Fibroblast of lung (primary cell): Measurements from ENCODE around the gene KRTAP21-2. TPM values are rescaled to one million over a fixed set of nuclear protein-coding genes. Genes with fewer than 3 reads are reported as not detected.

ENCODE experiments used
- DNase-seq, 2 donors: peaks; one replicate each; pipeline versions ENCODE4 v3.0.0 to v3.0.0-alpha.2; 2010; ENCODE audit warnings: low read depth in 2 of 2
- H2AFZ ChIP-seq: 2 replicates; pipeline ENCODE4 v1.5.1; 2012; ENCODE audit warnings: low read length, control low read depth, inconsistent platforms
- H3K27ac ChIP-seq: 2 replicates; pipeline ENCODE4 v1.5.1; 2011; ENCODE audit warnings: low read length, control low read depth; ENCODE audit not compliant: insufficient read depth
- H3K27me3 ChIP-seq: 2 replicates; pipeline ENCODE4 v1.5.1; 2011; ENCODE audit warnings: mild to moderate bottlenecking, low read length; ENCODE audit not compliant: control insufficient read depth, insufficient read depth
- H3K36me3 ChIP-seq: 2 replicates; pipeline ENCODE4 v1.5.1; 2011; ENCODE audit warnings: low read length; ENCODE audit not compliant: control insufficient read depth, insufficient read depth
- H3K4me1 ChIP-seq: 2 replicates; pipeline ENCODE4 v1.5.1; 2011; ENCODE audit warnings: low read length; ENCODE audit not compliant: control insufficient read depth, insufficient read depth; ENCODE audit errors: extremely low read depth
- H3K4me2 ChIP-seq: 2 replicates; pipeline ENCODE4 v1.5.1; 2011; ENCODE audit warnings: low read length, control low read depth; ENCODE audit not compliant: insufficient read depth; ENCODE audit errors: extremely low read depth
- H3K4me3 ChIP-seq, 4 experiments: fragments of 200-600 bp in 1 of 4; sonication (generic) in 1 of 4; replicated peaks in 1 of 4; 2 replicates each; pipeline ENCODE4 v1.5.1; 2011 to 2016; ENCODE audit warnings: low read length in 4 of 4, low read depth in 3 of 4, mild to moderate bottlenecking in 3 of 4, control low read depth in 2 of 4, inconsistent platforms in 1 of 4, mixed read lengths in 1 of 4; ENCODE audit not compliant: insufficient read depth in 1 of 4; ENCODE audit errors: control extremely low read depth in 1 of 4
- H3K79me2 ChIP-seq: 2 replicates; pipeline ENCODE4 v1.5.1; 2012; ENCODE audit warnings: mild to moderate bottlenecking, low read length, inconsistent platforms; ENCODE audit not compliant: control insufficient read depth, insufficient read depth
- H3K9ac ChIP-seq: 2 replicates; pipeline ENCODE4 v1.5.1; 2011; ENCODE audit warnings: mild to moderate bottlenecking, low read length, control low read depth; ENCODE audit not compliant: insufficient read depth
- H3K9me3 ChIP-seq: 2 replicates; pipeline ENCODE4 v1.5.1; 2012; ENCODE audit warnings: low read depth, low read length; ENCODE audit not compliant: control insufficient read depth, insufficient read depth
- H4K20me1 ChIP-seq: 2 replicates; pipeline ENCODE4 v1.5.1; 2011; ENCODE audit warnings: low read length; ENCODE audit not compliant: control insufficient read depth, insufficient read depth; ENCODE audit errors: extremely low read depth
- CTCF ChIP-seq, 2 donors: IDR thresholded peaks in 1 of 2; conservative IDR thresholded peaks in 1 of 2; 1 replicate in 1 of 2; 2 replicates in 1 of 2; pipeline ENCODE4 v1.5.1; 2011 to 2012; ENCODE audit warnings: low read length in 2 of 2, control low read depth in 1 of 2, inconsistent platforms in 1 of 2, low read depth in 1 of 2, mild to moderate bottlenecking in 1 of 2
- EZH2 ChIP-seq: IDR thresholded peaks from 2 replicates; pipeline ENCODE4 v1.5.1; 2012; ENCODE audit warnings: low read length, control low read depth, mild to moderate bottlenecking; ENCODE audit errors: missing control alignments
- polyA minus RNA-seq: library from RNA; depleted of rRNA, polyadenylated mRNA; stranded (reverse); fragments of >200 nt; gene quantifications from 2 replicates; pipeline ENCODE4 v1.2.3, GENCODE V29; 2011; ENCODE audit warnings: low replicate concordance
- polyA plus RNA-seq, 2 donors: library from polyadenylated mRNA; depleted of rRNA in 1 of 2; stranded (reverse) in 1 of 2; unstranded in 1 of 2; fragments of >200 nt; gene quantifications; 2 replicates each; pipeline ENCODE4 v1.2.1, GENCODE V29; 2011 to 2012; ENCODE audit warnings: missing spikeins in 1 of 2
- total RNA-seq: library from RNA; depleted of rRNA; stranded (reverse); fragments of >200 nt; gene quantifications from 2 replicates; pipeline ENCODE4 v1.2.1, GENCODE V29; 2014

Gene KRTAP21-2
- total RNA-seq (not detected in 2 replicates), polyA plus RNA-seq (not detected in 2 replicates), polyA minus RNA-seq (not detected in 2 replicates)
- not detected in 2 replicates for polyA plus RNA-seq (2012)

GRCh38 chr21:30747159-30747558 lies at the start of gene KRTAP21-2:
Gene KRTAP21-2 (minus strand): TSS chr21:30747259. CDS start chr21:30747202, 57 bp downstream.
- Histone ChIP-seq H3K27me3 (no peaks in the 10 kb centered on the region), H4K20me1 (no peaks in the 10 kb centered on the region), H3K4me1 (no peaks in the 10 kb centered on the region), H3K4me3 (no peak within 1 kb of the TSS), H3K27ac (no peak within 1 kb of the TSS), H3K79me2 (no peaks in the 10 kb centered on the region), H3K36me3 (no peaks in the 10 kb centered on the region), H3K4me2 (no peak within 1 kb of the TSS), H2AFZ (no peak within 1 kb of the TSS), H3K9me3 (no peaks in the 10 kb centered on the region), H3K9ac (no peak within 1 kb of the TSS)
- TF ChIP-seq CTCF (conservative IDR thresholded peaks at IDR 0.05 in 1 of 2, IDR thresholded peaks at IDR 0.05 in 1 of 2; ENCODE audit: low read depth in 1 of 2, low read length in 2 of 2): no peak
- TF ChIP-seq EZH2: no peak
- no peak for DNase-seq

- Histone ChIP-seq H4K20me1 (no peaks in the 10 kb centered on the region), H3K79me2 (no peaks in the 10 kb centered on the region), H3K27ac (no peak overlapping the region), H3K36me3 (no peaks in the 10 kb centered on the region), H3K4me2 (no peak overlapping the region), H3K4me3 (no peak overlapping the region), H3K27me3 (no peaks in the 10 kb centered on the region), H3K4me1 (no peaks in the 10 kb centered on the region), H3K9ac (no peak overlapping the region), H3K9me3 (no peaks in the 10 kb centered on the region), H2AFZ (no peak overlapping the region)
- TF ChIP-seq CTCF (conservative IDR thresholded peaks at IDR 0.05 in 1 of 2, IDR thresholded peaks at IDR 0.05 in 1 of 2; ENCODE audit: low read depth in 1 of 2, low read length in 2 of 2) (no peak), EZH2 (no peak)
- no peak for DNase-seq
Observed at GRCh38 chr21:30793581-30794314, 46.7 kb upstream of the KRTAP21-2 start.

- no peak overlapping the region for H3K4me2 ChIP-seq
- no peaks in the 10 kb centered on the region for H3K4me1 ChIP-seq
- no peaks in the 10 kb centered on the region for H4K20me1 ChIP-seq
- no peak overlapping the region for H3K4me3 ChIP-seq
- no peak for DNase-seq
- H3K79me2 ChIP-seq: no peaks in the 10 kb centered on the region
- H2AFZ ChIP-seq: no peak overlapping the region
- H3K27ac ChIP-seq: no peak overlapping the region
- H3K9me3 ChIP-seq: no peaks in the 10 kb centered on the region
- H3K27me3 ChIP-seq: no peaks in the 10 kb centered on the region
- no peaks in the 10 kb centered on the region for H3K36me3 ChIP-seq
- TF ChIP-seq CTCF (conservative IDR thresholded peaks at IDR 0.05 in 1 of 2, IDR thresholded peaks at IDR 0.05 in 1 of 2; ENCODE audit: low read depth in 1 of 2, low read length in 2 of 2) (no peak), EZH2 (no peak)
- no peak overlapping the region for H3K9ac ChIP-seq
Observed at GRCh38 chr21:30779249-30779648, 32.2 kb upstream of the KRTAP21-2 start.
